ENCODE results near the gene SLC22A23.
A peak's percentile ranks its signal among the peaks of the same experiment; 100 is the strongest.

The SLC22A23 gene

DNA sequence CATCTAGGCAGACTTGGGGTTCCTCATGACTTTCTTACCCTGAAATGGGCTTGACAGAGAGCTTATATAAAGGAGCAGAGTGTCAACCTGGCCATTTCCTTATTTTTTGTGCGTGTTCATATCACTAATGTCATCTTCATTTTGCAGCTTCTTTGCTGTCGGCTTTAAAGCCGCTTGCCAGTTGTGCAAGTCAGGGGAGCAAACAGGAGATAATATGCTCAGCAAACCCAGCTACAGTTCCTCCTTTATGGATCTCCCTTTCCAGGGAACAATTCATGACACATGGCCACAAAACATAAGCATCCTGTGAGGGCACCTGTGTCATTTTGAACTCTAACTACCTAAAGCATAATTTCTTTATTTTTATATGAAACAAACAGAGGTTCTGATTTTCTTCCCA is 222.9 kb downstream of the SLC22A23 start:
- DNase-seq: no peak

DNA sequence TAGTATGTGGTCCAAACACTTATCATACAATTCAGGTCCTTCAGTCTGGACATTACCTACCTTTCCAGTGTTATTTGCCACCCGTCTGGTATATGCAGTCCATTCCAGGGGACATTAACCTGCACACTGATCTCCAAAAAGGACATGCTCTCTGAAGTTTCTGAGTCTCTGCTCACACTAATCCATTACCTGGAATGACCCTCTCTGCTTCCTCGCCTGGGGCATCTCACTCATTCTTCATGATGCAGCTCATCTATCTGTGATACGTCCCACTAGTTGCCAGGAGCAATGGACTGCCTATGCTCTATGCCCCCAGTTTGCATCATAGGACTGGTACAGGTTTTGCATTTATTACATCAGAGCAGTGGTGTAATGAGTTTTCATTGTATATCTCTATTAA is 223.5 kb downstream of the SLC22A23 start:
- no peak for DNase-seq

DNA sequence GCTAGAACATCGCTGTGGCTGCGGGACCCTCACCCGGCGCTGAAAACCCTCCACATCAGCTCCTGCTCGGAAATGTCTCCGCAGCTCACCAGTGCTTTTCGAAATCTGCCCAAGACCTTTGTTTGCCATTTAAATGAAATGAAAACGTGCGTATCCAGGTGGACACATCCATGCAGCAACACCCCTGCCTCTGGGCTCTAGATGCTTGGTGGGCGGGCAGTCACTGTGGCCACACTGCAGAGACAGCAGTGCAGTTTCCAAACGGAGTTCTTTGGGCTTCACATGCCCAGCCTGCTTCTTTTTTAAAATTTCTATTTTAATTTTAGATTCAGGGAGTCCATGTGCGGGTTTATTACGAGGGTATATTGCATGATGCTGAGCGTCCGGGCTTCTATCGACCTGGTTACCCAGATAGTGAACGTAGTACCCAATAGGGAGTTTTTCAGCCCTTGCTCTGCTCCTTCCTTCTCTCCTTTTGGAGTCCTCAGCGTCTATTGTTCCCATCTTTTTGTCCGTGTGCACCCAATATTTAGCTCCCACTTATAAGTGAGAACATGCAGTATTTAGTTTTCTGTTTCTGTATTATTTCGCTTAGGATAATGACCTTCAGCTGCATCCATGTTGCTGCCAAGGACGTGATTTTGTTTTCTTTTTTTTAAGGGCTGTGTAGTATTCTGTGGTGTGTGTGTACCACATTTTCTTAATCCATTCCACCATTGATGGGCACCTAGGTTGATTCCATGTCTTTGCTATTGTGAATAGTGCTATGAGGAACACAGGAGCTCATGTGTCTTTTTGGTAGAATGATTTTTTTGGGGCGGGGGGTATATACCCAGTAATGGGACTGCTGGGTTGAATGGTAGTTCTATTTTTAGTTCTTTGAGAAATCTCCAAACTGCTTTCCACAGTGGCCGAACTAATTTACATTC is 224.6 kb downstream of the SLC22A23 start:
- DNase-seq: no peak

DNA sequence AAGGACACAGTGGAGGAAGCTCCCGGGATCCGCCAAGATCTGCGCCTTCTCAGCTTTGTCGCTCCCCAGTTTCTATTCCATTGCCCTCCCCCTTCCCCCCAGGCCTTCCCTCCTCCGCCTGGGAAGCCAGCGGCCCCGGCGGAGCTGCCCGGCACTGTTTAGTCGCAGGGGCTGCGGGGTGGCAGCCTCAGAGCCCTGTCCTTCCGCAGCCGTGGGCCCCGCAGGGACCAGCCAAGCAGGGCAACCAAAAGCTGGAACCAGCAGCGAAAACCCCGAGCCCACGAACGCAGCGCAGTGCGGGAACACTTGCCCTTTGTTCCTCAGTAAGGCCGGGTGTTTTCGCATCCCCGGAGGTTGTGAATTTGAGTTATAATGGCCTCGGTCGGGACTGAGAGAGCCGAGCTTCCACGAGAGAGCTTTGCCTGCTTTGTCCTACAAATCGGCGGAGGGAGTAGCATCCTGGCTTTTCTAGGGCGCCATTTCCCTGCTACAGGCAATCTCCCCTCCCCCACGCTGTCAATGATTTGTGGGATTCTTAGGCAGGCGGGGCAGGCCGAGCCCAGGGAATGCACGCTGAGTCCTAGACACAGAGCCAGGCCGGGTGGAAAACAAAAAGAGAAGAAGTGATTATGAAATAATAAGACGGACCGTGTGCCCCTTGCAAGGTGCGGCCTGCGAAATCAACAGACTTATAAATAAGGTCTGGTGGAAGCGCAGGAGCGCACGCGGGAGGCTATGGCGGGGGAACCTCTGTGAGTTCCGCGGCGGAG is 225.4 kb downstream of the SLC22A23 start:
- no peak for DNase-seq

DNA sequence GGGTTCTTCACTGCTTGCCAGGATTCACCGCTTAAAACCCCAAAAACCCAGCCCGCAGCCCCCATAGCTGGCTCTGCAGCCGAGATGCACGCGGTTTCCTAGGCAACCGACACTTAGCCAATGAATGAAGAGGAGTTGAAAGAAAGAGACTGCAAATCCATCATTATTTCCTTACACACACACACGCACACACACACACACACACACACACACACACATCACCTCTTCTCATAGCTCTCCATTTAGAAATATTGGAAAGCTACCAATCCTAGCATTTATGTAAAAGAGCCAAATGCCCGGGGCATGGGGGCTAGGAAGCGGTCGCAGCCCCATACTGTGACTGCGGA is 226.0 kb downstream of the SLC22A23 start:
- DNase-seq: no peak

DNA sequence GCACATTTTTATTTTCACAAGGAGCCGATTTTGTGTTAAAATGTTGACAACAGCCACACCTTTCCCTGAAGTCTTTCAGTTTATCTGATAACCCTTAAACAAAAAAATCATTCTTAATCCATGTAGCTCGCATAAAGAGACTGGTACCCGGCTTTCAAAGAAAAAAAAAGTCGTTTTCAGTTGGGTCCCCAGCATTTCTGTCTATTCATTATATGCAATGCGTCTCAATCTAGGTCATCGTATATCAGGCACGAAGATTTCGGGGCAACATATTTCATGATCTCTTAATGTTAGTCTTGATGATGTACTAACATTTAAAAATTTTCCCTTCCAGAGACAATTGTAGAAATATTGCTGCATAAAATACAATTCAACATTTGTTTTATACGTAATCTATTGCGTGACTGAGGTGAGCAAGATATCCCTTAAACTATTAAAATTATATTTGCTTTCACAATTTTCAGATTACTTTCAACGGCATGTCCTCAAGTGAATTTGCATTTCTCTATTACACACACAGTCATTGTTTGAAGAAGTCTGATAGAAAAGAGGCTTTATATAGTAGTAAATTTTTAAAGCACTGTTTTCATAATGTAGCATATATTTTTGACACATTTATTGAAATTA is 226.5 kb downstream of the SLC22A23 start:
- DNase-seq: no peak

DNA sequence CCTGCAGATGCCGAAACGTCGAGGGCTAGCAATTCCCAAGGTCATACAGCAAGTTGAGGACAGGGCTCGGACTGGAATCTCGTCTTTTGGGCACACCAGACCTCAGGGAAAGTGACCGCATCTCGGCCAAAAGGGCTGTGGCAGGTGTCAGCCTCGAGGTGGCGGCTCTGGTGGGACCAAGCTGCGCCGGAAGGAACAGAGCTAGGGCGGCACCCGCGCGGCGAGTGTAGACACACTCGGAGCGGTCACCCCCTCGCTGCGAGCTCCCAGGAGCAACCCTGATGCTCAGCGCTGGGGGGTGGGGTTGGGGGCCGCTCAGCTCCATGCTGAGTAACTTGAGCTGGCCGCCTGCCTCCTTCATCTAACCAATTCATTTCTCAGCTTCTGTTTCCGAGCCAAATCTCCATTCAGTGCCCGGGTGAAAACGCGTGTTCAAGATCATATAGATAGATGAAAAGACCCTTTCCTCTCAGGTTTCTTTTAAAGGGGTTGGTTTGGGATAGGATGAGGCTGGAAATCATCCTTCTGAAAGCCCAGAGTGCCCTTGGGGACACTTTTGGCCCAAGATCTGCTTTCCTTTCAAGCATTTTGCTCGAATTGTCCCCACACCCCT is 227.2 kb downstream of the SLC22A23 start:
- no peak for DNase-seq

DNA sequence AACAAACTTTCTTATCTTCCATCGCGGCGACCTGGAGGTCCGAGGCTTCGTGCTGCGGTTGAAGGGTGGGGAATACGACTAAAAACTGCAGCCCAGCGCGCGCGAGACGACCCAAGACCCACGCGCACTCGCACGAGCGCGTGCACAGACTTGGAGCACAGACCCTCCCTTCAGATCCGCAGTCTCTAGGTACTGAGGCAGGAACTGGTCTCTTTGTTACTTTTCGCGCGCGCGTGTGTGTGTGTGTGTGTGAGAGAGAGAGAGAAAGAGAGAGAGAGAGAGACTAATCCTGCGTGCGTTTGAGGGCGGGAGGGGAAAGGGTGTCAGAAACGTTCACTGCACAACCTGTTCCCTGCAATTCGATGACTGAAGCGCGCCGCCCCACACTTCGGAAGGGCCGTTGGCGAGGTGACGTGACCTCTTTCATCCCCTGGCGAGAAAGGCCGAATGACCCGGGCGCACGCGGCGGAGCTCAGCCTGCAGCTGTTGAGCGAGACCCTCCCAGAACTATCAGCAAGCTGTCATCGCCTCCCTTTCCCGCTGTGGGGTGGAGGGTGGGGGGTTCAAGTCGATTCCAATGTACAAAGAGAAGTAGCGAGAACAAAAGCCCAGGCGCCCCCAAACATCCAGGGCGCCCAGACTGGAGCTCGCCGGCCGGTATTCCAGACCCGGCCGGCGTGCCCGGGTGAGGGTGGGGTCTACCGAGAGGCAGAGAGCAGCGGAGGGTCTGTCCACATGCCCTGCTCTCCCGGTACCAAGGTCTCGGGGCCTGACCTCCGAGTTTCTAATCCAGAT is 227.9 kb downstream of the SLC22A23 start:
- DNase-seq: peak; percentile 41

DNA sequence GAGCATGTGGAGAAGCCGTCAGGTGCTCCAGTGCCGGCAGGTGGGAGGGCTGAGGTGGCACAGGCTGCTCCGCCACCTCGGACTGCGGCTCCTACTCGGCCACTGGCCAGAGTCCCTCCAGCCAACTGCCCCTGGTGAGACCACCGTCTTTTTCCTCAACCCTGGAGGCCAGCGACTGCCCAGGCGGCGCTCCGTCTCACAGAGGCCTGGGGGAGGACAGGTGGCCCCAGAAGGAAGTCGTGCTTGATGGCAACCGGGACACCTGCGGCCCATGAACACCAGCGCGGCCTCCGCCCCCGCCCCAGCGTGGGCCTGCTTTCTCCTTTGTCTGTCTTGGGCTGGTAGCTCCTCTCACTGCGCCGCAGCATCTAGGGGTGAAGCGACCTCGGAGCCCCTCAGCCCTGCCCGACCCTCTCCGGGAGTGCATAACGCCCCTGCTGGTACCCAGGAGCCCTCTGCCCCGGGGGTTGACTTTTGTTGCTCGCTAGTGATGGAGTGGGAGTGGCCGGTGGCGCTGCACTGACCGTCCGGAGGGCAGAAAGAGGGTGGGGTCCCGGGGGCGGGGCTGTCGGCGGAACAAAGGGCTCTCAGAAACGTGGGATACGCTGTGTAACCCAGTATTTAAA is 228.7 kb downstream of the SLC22A23 start:
- DNase-seq: no peak

DNA sequence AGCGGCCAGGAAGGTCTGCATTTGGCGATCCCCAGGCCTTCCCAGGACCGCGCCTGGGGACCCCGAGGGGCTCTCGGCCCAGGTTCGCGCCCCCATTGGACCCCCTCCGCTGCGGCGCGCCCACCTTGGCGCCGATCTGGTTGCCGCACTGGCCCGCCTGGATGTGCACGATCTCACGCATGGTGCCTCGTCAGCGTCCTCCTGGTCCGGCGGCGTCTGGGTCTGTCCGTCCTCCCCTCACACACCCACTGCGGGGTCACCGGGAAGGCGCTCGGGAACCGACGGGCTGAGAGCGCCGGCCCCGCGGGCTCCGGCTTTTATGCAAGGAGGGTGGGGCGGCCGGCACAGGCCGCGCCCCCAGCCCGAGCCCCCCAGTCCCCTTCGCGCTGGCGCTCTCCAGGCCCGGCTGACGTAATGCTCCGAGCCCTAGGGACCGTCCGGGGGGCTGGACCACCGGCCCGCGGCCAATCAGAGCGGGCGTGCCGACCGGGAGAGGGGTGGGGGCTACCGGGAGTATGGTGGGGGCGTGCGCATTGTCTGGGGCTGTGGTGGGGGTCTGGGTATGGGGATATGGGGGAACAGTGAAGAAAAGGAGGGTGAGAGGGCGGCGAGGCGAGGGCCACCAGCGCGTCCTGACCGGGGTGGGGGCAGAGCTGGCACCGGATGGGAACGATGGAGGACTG is 229.3 kb downstream of the SLC22A23 start, which contains the start of gene TUBB2B:
TSS of gene TUBB2B (minus strand) at position 291 of the 683 bp plus-strand sequence. CDS start at position 181, 110 bp downstream.
- no peak for DNase-seq

DNA sequence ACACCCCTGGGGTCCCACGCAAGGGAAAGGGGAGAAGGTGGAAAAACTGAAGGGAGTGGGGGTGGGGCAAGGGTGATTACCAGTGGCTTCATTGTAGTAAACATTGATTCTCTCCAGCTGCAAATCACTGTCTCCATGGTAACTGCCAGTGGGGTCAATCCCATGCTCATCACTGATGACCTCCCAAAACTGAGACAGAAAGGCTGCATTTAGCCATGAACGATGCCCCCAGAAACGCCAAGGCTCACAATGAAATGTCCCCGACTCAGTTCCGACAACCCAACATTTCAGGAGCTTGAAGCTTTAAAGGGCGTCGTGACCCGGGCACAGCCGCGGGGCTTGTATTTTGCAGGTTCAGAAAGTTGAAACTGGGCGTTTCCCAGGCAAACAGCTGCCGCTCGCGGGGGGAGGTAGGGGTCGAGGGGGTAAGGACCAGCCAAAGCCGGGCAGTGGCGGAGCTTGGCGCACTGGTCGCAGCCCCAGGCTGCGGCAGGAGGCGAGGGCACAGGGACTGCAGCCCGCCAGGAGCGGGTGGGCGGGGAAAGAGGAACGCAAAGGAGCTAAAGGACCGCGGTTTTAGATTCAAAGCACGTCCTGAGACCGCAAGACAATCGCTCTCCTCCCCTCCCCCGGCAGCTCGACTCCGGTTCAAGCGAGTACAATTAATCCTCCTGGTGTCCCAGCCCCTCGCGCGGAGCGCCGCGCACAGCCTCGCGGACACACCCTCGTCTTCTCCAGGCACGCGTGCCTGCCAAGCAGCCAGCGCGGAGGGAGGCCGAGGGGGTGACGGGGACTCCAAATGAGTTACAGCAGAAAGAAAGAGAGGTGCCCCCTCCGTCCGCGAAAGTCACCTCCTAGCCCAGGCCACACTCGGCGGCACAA is 230.1 kb downstream of the SLC22A23 start:
- no peak for DNase-seq

DNA sequence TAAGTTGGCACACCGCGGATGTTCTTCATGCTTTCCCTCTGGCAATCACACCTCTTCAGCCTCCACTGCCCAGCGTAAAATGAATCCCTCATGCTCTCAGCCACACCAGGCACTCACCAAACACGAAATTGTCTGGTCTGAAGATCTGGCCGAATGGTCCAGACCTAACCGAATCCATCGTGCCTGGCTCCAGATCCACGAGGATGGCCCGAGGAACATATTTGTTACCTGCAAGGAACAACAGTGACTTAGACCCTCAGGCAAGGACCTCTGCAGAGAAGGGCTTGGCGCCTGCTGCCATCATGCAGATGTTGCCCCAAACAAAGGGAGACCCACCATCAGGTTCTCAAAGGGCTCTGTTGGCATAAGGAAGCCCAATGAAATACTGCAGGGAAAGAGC is 230.8 kb downstream of the SLC22A23 start:
- no peak for DNase-seq

DNA sequence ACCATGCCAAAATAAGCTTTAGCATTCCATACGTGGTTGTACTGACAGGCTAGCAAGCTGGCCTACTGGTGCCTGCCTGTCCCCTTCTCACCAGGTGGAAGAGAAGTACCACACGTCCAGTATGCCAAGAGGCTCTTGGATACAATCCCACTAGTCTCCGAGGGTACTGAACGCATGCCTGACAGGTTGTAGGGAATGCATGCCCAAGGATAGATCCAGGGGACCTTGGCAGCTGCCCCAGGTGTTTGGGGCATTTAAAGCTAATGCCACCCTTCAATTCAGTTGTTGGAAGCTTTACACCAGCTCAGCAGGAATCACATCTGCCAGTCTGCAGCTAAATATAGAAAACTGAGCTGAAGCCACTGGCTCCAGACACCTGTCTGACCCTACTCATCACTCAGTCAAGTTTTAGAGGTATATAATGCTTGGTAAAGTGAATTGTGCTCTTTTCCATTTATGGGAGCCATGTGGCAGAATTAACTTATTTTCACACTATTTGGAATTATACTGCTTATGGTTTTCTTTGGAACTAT is 234.3 kb downstream of the SLC22A23 start:
- no peak for DNase-seq

DNA sequence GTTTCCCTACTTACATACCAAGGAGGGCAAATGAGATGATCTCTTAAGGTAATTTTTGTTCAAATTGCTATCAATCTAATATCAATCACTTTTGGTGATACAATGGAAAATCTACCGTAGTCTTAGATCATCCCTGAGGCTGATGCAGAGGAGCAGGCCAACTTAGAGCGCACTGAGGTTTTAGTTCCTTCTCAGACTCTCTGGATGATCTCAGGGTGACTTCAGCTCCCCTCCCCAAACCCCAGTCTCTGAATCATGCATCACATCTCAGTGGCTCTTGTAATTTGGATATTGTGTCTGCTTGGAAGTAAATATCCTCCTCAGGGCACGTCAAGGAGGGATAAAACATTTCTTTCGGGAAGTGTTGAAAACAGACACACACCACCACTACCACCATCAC is 235.3 kb downstream of the SLC22A23 start:
- no peak for DNase-seq

DNA sequence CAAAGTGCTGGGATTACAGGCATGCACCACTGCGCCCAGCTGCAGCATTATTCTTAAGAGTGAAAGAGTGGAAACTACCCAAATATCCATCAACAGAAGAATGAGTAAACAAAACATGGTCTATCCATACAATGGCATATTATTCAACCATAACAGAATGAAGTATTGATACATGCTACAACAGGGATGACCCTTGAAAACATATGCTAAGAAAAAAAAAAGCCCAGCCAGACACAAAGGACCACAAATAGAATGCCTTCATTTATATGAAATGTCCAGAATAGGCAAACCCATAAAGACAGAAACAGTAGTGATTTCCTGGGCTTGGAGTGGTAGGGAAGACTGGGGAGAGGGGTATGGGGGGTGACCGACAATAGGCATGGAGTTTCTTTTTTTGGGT is 236.5 kb downstream of the SLC22A23 start:
- no peak for DNase-seq

Measured in CD4-positive, alpha-beta T cell treated with Interleukin-4 for 4 hours (primary cell).